ENCODE results near the gene IL9.

- no peak for TF ChIP-seq POLR2A (IDR thresholded peaks at IDR 0.05; ENCODE audit: low read depth, low read length)
- no peak for TF ChIP-seq TAF1 (IDR thresholded peaks at IDR 0.05; ENCODE audit: low read depth, low read length)
Measured at GRCh38 chr5:135850231-135850630, 45.4 kb downstream of the IL9 start.

All from GM12891 (cell line).